Kidney (tissue), 14 donors: ENCODE data around the gene HPS1. TPM values are rescaled to one million over a fixed set of nuclear protein-coding genes. Genes with fewer than 3 reads are reported as not detected.
"Not testable (repeated sequence)": the region's sequence is repeated elsewhere in the genome, so short reads cannot be mapped to it uniquely, and the experiment has no call there.

Source experiments
- DNase-seq, 5 donors: peaks; one replicate each; pipeline ENCODE4 v3.0.0-alpha.2; 2013 to 2020
- FAIRE-seq: peaks from 2 replicates; lab custom pipeline; 2012; peaks lifted over from hg19 to GRCh38; lab: Jason Lieb, UNC
- H3K27ac ChIP-seq, 2 donors: one replicate each; pipeline ENCODE4 v1.7.0; 2013; ENCODE audit warnings: low read depth in 2 of 2, low read length in 2 of 2, inconsistent platforms in 1 of 2
- H3K27me3 ChIP-seq: one replicate; pipeline ENCODE4 v1.7.1; 2013; ENCODE audit warnings: low read length, inconsistent platforms; ENCODE audit not compliant: control insufficient read depth, insufficient read depth
- H3K36me3 ChIP-seq, 3 donors: one replicate each; pipeline versions ENCODE4 v1.7.0 to v1.7.1; 2013; ENCODE audit warnings: low read length in 3 of 3, control low read depth in 1 of 3, inconsistent platforms in 1 of 3; ENCODE audit not compliant: insufficient read depth in 3 of 3, control insufficient read depth in 2 of 3
- H3K4me1 ChIP-seq, 3 donors: one replicate each; pipeline versions ENCODE4 v1.7.0 to v1.7.1; 2013; ENCODE audit warnings: low read length in 3 of 3, inconsistent platforms in 1 of 3, low read depth in 1 of 3; ENCODE audit not compliant: control insufficient read depth in 2 of 3, insufficient read depth in 2 of 3
- H3K4me3 ChIP-seq, 3 donors: one replicate each; pipeline versions ENCODE4 v1.7.0 to v1.8.1; 2013; ENCODE audit warnings: low read length in 3 of 3, control low read depth in 1 of 3, inconsistent platforms in 1 of 3
- H3K9ac ChIP-seq, 3 donors: one replicate each; pipeline versions ENCODE4 v1.7.0 to v1.7.1; 2013; ENCODE audit warnings: low read length in 3 of 3, control low read depth in 1 of 3, inconsistent platforms in 1 of 3
- H3K9me3 ChIP-seq, 3 donors: one replicate each; pipeline versions ENCODE4 v1.7.0 to v1.7.1; 2013; ENCODE audit warnings: low read length in 3 of 3, control low read depth in 1 of 3, inconsistent platforms in 1 of 3; ENCODE audit not compliant: control insufficient read depth in 2 of 3, insufficient read depth in 1 of 3
- intact Hi-C: fragments of 100-400 bp; cut with DNase I; formaldehyde crosslinking; loops from one replicate; pipeline ENCODE4 v1.11.1; 2022
- polyA plus RNA-seq: library from polyadenylated mRNA; stranded (reverse); fragments of 350-450 nt; fragmentation: Illumina TruSeq; extraction: RNeasy Lipid Tissue Mini Kit (QIAGEN cat#74804); gene quantifications from one replicate; pipeline ENCODE4 v1.2.3, GENCODE V29; 2014; ENCODE audit warnings: low read depth, low replicate concordance; ENCODE audit not compliant: insufficient read depth
- total RNA-seq: library from RNA; stranded (reverse); fragmentation: NEBNext Ultra II Directional; extraction: Animal tissue kit (Norgen Biotek cat#: 25700); gene quantifications from one replicate; pipeline ENCODE4 v1.2.1, GENCODE V29; 2021
- TF ChIP-seq, protein P1 (sequence below): IDR thresholded peaks from 3 replicates; pipeline ENCODE4 v1.5.1; 2012; ENCODE audit warnings: mild to moderate bottlenecking, moderate library complexity, borderline replicate concordance; ENCODE audit not compliant: insufficient read depth; ENCODE audit errors: extremely low read depth
- donor health status: control.
- donor health status: control.
- donor health status: control.
- donor health status: control.
- donor health status: control.
- donor health status: DM: yes; HTN: yes; CAD: no.
- donor health status: Normal renal cell carcinoma (clear cell type).

HPS1 gene
- total and polyA plus RNA-seq, 2 donors from 2014 or later = 42.7 to 63.3 TPM

DNA sequence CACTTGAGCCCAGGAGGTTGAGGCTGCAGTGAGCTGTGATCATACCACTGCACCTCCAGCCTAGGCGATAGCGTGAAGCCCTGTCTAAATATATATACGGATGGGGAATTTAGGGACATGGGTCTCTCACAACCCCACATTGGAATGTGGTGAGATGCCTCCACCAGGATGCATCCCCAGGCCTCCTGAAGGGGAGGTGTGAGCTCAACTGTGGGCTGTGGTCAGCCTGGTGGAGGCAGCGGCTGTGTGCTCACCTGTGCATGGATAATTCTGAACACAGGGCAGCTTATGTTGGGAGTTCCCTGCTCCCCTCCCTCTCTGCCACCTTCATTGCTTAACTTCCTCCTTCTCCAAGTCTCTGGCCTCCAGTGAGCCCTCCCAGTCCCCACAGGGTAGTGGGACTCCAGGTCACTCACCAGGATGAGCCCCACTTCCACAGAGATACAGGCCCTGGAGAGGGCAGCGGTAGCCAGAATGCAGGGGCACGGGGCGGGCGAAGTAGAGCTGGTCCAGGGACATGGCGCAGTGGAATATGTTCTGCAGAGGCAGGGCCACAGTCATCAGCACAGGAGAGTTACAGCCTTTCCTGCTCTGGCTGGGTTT is 62.1 kb downstream of the HPS1 start:
- DNase-seq (no peak), FAIRE-seq (no peak)
- H3K27me3 ChIP-seq = no peaks in the 10 kb centered on the region
- no peaks in the 10 kb centered on the region for H3K36me3 ChIP-seq
- intact Hi-C loops = no loop called here
- TF ChIP-seq, protein P1, sequence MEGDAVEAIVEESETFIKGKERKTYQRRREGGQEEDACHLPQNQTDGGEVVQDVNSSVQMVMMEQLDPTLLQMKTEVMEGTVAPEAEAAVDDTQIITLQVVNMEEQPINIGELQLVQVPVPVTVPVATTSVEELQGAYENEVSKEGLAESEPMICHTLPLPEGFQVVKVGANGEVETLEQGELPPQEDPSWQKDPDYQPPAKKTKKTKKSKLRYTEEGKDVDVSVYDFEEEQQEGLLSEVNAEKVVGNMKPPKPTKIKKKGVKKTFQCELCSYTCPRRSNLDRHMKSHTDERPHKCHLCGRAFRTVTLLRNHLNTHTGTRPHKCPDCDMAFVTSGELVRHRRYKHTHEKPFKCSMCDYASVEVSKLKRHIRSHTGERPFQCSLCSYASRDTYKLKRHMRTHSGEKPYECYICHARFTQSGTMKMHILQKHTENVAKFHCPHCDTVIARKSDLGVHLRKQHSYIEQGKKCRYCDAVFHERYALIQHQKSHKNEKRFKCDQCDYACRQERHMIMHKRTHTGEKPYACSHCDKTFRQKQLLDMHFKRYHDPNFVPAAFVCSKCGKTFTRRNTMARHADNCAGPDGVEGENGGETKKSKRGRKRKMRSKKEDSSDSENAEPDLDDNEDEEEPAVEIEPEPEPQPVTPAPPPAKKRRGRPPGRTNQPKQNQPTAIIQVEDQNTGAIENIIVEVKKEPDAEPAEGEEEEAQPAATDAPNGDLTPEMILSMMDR = no peak
- H3K9ac ChIP-seq = no peak overlapping the region
- no peak overlapping the region for H3K4me3 ChIP-seq
- H3K27ac ChIP-seq = no peak overlapping the region
- H3K9me3 ChIP-seq = no peaks in the 10 kb centered on the region
- no peaks in the 10 kb centered on the region for H3K4me1 ChIP-seq

DNA sequence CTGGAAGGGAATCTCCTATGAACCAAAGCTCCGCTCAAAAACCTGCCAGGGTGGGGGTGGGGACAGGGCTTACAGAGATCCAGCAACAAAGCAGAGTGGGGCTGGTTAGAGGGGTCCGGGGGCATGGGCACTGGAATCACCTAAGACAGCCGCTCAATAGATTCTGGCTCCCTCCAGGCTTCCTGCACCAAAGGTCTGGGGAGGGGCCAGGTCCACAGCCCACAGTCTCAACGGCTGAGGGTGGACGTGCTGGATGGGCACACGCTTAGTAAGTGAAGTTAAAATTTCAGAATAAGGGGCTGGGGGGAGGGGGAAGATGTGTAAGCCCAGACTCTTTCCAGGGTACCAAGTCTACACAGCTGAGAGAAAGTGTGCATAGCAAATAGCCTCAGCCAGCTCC is 62.9 kb downstream of the HPS1 start:
- H3K4me3 ChIP-seq = no peak overlapping the region
- H3K27me3 ChIP-seq = no peaks in the 10 kb centered on the region
- no peak overlapping the region for H3K27ac ChIP-seq
- no peak for FAIRE-seq
- no peaks in the 10 kb centered on the region for H3K36me3 ChIP-seq
- no peaks in the 10 kb centered on the region for H3K4me1 ChIP-seq
- H3K9ac ChIP-seq = no peak overlapping the region
- H3K9me3 ChIP-seq = no peaks in the 10 kb centered on the region
- no peak for DNase-seq
- intact Hi-C loops = no loop called here
- TF ChIP-seq, protein P1 = no peak

DNA sequence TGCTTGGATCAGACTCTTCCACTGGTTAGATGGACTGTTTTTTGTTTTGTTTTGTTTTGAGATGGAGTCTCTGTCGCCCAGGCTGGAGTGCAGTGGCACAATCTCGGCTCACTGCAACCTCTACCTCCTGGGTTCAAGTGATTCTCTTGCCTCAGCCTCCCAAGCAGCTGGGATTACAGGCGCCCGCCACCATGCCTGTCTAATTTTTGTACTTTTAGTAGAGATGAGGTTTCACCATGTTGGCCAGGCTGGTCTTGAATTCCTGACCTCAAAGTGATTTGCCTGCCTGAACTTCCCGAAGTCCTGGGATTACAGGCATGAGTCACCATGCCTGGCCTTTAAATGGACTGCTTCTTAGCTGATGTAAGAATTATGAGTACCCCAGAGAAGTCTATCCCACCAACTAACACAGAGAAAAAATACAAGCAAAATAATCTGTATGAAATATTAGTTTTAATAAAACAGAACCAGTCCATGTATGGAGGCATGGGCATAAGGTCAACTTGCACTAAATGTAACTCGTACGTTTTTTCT is 63.5 kb downstream of the HPS1 start:
- H3K27ac ChIP-seq, FAIRE-seq, H3K4me3 ChIP-seq, H3K9ac ChIP-seq, H3K36me3 ChIP-seq, H3K27me3 ChIP-seq, DNase-seq, H3K4me1 ChIP-seq, H3K9me3 ChIP-seq, intact Hi-C loops: not testable (repeated sequence)

GRCh38 chr10:98382691-98383101 is 64.0 kb downstream of the HPS1 start:
- Histone ChIP-seq H3K36me3 (no peaks in the 10 kb centered on the region), H3K9me3 (no peaks in the 10 kb centered on the region), H3K27me3 (no peaks in the 10 kb centered on the region), H3K4me3 (no peak overlapping the region), H3K4me1 (no peaks in the 10 kb centered on the region), H3K9ac (no peak overlapping the region), H3K27ac (no peak overlapping the region)
- FAIRE-seq = no peak
- TF ChIP-seq, protein P1 = no peak
- no peak for DNase-seq
- intact Hi-C loops = no loop called here
